Stimulated activated CD8-positive, alpha-beta memory T cell treated with anti-CD3 and anti-CD28 coated beads, Interleukin-2, amount 100 ng/mL, for 48 hours (primary cell): Measurements from ENCODE around the gene CADM4.
A peak's percentile ranks its signal among the peaks of the same experiment; 100 is the strongest.
"Not testable (repeated sequence)": the region's sequence is repeated elsewhere in the genome, so short reads cannot be mapped to it uniquely, and the experiment has no call there.

Source experiments
- DNase-seq, 2 donors: peaks; one replicate each; pipeline ENCODE4 v3.0.0-alpha.2; 2020; ENCODE audit warnings: low read depth in 2 of 2

Gene CADM4, protein sequence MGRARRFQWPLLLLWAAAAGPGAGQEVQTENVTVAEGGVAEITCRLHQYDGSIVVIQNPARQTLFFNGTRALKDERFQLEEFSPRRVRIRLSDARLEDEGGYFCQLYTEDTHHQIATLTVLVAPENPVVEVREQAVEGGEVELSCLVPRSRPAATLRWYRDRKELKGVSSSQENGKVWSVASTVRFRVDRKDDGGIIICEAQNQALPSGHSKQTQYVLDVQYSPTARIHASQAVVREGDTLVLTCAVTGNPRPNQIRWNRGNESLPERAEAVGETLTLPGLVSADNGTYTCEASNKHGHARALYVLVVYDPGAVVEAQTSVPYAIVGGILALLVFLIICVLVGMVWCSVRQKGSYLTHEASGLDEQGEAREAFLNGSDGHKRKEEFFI

DNA sequence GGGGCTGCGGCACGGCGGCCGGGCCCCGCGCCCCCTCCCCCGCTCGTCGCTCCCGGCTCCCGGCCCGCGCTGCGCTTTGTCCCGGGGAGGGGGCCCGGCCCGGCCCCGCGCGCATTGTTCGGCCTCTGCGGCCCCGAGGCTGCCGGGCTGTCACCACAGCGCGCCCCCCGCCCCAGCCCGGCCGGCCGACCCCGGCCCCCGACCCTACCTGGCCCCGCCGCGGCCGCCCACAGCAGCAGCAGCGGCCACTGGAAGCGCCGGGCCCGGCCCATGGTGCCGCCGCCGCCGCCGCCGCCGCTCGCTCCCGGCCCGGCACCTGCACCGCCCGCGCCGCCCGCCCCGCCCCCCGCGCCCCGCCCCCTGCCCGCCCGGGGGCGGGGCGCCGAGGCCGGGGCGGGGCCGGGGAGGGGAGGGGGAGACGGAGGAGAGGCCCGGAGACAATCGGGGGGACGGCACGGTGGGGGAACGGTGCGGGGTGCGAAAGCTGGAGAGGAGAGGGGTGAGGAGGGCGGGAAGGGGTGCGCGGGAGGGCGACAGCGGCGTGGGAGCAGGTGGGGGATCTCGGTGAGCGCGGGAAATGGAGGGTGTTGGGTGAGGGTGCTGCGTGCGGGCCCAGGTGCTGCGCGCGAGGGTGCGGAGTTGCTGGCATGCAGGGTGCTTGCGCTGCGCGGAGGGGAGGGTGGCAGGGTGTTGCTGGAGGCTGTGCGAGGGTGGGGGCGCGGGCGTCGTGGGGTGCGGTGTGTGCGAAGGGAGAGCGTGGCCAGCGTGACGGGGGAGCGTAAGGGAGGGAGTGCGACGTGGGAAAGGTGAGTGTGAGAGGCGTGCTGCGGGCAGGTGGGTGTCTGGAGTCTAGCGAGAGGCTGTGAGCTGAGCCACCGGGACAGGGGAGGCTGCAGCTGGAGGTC, at the start of gene CADM4:
TSS of gene CADM4 (minus strand) at position 332 of the 905 bp plus-strand sequence. CDS start at position 272, 60 bp downstream.
- DNase-seq, result peak in 1 of 2 donors; percentile 12

DNA sequence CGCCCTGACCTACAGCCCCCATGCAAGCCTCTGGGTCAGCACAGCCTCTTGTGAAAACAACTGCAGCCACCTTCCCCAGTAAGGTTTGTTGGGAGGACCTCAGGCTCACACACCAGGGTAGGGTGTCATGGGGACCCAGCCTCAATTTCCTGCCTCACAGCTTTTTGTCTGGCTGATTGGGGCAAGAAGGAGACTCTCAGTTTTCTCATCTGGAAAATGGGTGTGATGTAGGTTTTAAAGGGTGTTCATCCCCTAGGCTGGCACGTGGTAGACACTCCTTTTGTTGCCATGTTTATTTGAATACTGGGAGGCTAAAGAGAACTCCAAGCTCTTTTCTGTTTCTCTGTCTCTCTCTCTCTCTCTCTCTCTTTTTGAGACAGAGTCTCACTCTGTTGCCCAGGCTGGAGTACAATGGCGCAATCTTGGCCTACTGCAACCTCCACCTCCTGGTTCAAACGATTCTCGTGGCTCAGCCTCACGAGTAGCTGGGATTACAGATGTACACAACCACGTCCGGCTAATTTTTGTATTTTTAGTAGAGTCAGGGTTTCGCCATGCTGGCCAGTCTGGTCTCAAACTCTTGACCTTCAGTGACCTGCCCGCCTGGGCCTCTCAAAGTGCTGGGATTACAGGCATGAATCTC, 48.5 kb upstream of the CADM4 start:
- DNase-seq, result no peak

DNA sequence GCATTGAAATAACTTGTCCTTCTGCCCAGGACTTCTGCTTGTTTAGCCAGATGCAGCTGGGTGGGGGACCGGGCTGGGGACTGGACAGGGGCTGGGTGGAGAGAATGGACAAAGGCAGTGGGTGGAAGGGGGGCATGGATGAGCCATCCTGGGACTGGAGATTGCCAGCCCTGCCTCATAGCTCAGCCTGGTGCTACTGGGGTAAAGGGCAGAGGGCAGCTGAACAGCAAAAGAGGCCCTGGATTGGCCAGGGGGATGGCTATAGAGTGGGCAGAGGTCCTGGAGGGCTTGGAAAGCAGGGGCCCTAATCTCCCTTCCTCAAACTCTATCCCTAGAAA, 48.0 kb upstream of the CADM4 start:
- no peak for DNase-seq

DNA sequence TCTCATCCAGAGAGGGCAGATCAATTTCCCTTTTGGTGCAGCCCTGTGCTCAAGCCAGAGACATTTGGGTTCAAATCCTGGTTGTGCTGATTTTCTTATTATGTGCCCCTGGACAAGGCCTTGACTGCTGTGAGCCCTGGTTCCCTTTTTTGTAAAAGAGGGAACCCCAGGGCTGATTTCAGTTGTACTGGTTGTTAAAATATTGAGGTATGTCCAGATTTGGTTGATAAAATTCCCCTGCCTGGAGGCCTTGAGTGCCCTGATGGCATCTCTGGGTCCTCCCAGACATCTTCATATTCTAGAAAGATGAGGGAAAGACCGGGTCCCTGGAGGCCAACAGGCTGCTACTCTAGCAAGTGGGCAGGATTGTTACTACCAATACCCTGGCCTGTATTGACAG, 44.7 kb upstream of the CADM4 start:
- no peak for DNase-seq

DNA sequence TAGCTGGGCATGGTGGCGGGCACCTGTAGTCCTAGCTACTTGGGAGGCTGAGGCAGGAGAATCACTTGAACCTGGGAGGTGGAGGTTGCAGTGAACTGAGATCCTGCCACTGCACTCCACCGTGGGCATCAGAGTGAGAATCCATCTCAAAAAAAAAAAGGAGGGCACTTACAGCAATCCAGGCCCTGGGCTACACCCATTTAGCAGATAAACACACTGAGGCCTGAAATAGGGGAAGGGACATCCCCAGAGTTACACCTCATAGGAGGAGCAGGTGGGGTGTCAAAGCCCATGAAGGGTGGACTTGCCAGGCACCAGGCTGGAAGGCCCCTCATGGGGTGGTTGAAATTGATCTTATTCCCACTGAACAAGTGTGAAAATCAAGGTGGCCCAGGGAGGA, 44.3 kb upstream of the CADM4 start:
- no peak for DNase-seq

DNA sequence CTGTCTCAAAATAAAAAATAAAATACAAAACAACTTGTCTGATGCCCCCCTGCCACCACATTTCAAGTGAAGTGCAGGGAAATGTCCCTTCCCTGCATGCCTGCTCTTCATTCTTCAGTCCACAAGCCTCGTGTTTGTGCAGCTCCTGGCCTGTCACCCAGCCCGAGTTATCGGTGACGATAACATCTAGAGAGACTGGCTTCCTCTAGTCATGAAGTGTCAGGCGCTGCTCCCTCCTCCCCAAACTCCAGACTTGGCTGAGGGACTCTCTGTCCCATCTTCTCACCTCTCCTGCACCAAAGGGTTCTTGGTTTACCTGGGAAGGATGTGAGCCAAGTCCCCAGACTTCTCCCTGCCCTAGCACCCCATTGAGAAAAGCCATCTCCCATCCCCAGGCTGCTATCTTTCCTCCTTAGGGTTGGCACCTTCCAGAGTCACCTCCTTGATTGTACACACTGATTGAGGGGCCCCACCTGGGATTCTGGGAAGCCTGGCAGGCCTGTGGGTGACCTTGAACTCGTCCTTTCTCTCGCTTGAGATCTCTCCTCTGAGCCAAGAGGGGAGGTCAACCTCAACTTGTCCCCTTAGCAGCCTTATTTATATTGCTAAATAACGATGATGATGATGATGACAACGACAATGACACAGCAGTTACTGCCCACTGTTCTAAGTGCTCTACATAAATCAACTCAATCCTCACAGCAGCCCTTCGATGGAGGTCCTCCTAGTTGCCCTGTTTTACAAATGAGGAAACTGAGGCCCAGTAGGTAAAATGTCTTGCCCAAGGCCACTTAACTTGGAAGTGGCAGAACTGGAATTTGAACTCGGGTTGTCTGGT, 43.4 kb upstream of the CADM4 start:
- no peak for DNase-seq

DNA sequence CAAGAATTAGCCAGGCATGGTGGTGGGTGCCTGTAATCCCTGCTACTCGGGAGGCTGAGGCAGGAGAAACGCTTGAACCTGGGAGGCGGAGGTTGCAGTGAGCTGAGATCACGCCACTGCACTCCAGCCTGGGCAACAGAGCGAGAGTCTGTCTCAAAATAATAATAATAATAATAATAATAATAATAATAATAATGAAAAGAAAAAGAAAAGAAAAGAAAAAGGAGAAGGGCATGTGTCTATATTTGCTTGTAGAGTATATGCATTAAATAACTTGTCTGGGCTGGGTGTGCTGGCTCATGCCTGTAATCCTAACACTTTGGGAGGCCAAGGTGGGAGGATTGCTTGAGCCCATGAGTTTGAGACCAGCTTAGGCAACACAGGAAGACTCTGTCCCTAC, 42.6 kb upstream of the CADM4 start:
- not testable (repeated sequence) for DNase-seq

DNA sequence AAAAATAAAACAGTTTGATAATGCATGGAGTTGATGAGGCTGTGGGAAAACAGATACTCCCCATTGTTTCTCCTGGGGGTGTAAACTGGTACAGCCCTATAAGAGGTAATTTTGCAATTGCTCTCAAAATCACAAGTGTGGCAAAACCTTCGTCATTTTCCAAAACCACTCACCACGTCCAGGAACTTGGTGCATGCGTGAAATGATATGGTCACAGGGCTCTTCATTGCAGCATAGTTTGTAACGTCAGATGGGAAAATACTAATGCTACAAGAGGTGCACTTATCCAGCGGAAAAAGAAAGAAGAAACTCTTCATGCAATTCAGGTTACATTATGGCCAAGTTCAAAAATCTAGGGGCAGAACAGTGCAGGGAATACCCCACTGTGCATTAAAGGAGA, 42.2 kb upstream of the CADM4 start:
- no peak for DNase-seq

DNA sequence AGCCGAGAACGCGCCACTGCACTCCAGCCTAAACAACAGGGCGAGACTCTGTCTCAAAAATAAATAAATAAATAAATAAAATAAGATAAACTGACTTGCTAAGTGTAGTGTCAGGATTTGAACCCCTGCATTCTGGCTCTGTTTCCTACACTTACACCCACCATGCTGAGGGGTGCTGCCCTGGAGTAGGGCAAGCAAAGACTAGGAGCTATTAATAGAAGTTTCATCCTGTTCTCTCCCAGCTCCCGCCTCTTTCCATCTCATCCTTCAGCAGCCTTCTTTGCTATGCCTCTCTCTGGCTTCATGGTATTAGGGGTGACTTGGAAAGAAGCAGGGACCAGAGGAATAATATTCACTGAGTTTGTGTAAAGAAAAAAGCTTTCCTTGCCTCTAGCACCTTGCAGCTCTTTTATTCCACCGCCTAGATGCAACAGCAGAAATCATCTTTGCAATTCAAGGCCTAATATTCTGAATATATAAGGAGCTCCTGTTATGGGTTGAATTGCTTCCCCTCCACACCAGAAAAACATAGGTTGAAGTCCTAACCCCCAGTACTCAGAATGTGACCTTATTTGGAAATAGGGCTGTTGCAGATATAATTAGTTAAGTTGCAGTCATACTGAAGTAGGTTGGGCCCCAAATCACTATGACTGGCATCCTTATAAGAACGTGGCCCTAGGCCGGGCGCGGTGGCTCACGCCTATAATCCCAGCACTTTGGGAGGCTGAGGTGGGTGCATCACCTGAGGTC, 39.0 kb upstream of the CADM4 start:
- DNase-seq, result no peak

DNA sequence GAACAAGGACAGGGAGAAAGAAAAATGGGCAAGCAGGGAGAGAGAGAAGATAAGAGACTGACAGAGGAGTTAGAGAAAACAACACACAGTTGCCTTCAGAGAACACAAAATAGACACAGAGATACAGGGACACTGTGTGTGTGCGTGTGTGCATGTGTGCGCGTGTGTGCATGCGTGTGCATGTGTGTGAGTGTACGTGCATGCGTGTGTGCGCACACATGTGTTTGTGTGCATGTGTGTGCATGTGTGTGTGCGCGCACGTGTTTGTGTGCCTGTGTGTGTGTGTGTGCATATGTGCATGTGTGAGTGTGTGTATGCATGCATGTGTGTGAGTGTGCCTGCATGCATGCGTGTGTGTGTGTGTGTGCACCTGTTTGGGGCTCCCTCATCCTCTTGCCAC, 36.3 kb upstream of the CADM4 start:
- no peak for DNase-seq

DNA sequence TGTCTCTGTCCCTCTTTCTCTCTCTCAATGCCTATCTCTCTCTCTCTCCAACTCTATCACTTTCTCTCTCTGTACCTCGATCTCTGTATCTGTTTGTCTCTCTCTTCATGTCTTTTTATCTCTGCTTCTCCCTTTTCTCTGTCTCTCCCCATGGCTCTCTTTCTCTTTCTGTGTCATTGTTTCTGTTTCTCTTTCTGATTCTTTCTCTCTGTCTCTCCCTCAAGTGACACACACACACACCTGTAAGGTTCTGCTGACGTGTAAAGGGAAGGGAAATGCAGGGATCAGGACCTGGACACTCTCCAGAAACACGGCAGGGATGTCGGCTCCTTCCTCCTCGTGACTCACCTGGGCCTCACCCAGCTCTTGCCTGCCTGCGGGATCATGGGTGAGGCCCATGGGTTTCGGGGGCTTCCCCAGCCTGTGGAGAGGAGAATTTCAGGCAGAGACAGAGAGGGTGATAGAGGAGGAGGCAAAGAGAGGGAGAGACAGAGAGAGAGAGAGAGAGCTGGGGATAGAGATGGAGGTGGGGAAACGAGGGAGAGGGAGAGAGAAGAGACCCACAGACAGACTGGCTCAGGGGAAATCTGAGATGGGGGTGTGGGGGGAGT, 35.7 kb upstream of the CADM4 start:
- DNase-seq, result no peak

DNA sequence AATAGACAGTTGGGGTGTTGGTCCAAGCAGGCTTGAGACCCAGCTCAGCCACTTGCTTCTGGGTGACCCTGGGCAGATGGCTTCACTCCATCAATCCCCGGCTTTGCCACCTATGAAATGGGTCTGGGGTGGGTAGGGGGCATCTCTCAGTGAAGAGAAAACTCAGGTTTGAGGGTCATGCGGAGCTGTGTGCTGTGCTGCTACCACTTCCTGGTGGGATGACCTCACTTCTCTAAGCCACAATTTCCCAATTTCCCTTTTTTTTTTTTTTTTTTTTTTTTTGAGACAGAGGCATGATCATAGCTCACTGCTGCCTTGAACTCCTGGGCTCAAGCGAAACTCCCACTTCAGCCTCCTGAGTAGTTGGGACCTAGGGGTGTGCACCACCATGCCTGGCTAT, 34.9 kb upstream of the CADM4 start:
- no peak for DNase-seq

DNA sequence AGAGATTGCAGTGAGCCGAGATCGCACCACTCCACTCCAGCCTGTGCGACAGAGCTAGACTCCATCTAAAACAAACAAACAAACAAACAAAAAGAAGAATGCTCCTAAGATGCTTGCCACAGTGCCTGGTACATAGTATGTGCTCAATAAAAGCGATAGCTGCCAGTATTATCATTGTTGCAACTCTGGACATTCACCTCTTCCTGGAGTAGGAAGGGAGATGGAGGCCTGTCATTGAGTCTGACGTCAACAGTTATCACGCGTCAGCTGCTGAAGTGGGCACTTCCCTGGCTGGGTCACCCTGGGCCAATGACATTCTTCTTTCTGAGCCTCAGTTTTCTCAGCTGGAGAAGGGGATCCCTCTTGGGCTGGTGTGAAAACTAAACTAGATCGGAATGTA, 34.5 kb upstream of the CADM4 start:
- no peak for DNase-seq

DNA sequence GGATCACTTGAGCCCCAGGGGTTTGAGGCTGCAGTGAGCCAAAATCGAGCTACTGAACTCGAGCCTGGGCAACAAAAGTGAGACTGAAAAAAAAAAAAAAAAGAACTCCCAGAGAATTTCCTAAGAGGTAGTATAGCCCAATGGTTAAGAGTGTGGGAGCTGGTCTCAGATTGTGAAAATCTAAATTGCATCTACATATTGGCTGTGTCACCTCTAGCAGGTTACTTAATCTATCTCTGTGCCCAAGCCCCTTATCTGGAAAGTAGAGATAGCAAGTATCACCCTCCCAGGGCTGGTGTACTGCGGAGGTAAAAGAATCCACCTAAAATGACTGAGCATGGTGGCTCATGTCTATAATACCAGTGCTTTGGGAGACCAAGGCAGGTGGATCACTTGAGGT, 34.0 kb upstream of the CADM4 start:
- DNase-seq, result no peak

DNA sequence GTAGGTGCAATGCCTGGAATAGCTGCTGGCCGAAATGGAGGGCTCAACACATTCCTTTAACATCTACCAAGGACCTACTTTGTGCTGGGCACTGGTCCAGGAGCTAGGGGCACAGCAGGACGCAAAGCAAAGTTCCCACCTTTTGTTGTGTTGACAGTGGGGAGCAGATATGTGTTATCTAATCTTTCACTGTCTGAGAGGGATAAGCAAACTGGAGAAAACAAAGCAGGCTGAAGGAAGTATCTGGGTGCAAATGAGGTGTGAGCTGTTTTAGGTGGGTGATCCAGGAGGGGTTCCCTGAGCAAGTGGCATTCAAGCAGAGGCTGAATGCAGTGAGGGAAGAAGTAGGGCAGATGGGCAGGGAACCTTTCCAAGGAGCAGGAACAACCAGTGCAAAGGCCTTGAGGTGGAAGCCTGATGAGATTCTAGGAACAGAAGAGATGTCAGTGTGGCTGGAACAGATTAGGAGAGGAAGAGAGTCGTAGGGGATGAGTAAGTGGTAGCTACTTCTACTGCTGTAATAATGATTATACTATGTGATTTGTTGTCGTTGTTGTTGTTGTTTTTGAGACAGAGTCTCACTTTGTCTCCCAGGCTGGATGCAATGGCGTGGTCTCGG, 32.5 kb upstream of the CADM4 start:
- no peak for DNase-seq

DNA sequence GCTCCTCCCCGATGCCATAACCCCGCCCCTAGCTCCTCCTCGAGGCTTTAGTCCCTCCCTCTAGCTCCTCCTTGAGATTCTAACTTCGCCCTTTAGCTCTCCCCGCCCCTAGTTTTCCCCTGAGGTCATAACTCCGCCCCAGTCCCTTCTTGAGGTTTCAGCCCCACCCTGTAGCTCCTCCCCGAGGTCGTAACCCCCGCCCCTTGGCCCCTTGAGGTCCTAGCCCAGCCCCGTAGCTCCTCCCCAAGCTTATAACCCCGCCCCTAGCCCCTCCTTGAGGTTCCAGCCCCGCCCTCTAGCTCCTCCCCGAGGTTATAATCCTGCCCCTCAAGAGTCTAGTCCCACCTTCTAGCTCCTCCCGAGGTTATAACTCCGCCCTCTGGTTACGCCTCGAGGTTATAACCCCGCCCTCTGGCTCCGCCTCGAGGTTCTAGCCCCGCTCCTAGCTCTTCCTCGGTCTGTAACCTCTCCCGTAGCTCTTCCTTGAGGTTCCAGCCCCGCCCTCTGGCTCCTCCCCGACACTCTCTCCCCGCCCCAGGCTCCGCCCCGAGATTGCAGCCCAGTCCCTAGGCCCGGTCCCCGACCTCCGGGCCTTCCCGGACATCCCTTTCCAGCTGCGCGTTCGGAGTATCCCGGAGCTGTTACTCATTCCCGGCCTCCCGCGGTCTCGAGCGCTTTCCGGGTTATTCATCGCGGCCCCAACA, 28.9 kb upstream of the CADM4 start:
- DNase-seq, result peak; percentile 87 to 97

DNA sequence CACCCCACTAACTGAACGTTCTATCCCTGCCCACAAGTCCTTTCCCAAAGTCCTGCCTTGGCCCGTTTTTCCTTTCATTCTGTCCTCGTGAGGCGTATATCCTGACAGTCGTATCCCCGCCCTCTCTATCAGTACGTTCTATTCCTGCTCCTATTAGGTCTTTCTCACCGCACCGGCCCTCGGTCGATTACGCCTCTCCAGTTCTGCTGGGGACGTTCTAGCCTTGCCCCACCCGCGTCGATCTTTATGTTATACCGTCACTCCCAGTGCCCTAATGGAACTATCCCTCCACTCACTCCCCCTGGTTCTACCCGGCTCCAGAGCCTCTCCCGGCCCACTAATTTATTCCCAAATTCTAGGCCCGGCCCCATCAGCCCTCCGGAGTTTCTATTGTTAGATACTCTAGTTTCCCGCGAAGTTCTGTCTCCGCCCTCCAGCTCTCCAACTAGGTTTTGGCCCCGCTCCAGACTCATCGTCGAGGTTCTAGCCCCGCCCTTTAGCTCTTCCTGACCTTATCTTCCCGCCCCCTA, 28.3 kb upstream of the CADM4 start:
- no peak for DNase-seq

DNA sequence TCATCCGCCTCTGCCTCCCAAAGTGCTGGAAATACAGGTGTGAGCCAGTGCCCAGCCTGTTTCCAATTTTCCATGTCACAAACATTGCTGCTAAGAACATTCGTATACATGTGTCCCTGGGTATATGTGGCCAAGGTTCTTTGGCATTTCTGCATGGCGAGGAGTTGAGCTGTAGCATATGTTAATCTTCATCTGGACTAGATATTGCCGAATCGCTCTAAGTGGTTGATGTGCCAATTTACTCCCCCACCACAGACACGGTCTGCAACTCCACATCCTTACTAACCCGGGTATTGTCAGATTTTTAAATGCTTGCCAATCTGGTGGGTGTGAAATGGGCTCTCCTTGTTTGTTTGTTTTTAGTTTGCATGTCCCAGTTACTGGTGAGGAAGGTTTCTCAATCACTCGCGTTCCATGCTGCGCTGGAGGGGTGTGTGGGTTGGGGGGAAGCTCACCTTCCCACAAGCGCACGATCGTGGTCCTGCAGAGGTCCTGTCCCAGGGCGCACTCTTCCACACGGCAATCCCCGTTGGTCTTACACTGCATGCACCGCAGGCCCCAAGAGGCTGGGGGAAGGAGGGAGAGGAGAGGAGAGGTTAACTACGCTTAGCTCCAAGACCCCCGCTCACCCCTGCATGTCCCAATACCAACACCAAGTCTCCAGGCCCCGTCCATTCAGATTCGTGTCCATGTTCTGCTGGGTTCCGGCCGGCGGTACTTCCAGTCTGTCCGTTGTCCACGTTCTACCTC, 27.7 kb upstream of the CADM4 start:
- DNase-seq, result no peak
